MM.1S (cell line): ENCODE data around the gene PYCR2.

ENCODE experiments used
- DNase-seq: peaks from one replicate; pipeline ENCODE4 v3.0.0-alpha.2; 2015
- H2AFZ ChIP-seq: fragments of 300-600 bp; sonication (generic); 2 replicates; pipeline ENCODE4 v1.6.0; 2016; ENCODE audit warnings: antibody characterized with exemption, low read length
- H3F3A ChIP-seq: fragments of 300-600 bp; sonication (generic); 2 replicates; pipeline ENCODE4 v1.6.1; 2016; ENCODE audit warnings: mild to moderate bottlenecking, antibody characterized with exemption, low read length, moderate library complexity, mixed read lengths; ENCODE audit not compliant: insufficient read depth
- H3K27ac ChIP-seq: fragments of 300-600 bp; sonication (generic); 2 replicates; pipeline ENCODE4 v1.5.1; 2016; ENCODE audit warnings: mild to moderate bottlenecking, low read length
- H3K27me3 ChIP-seq: fragments of 300-600 bp; sonication (generic); replicated peaks from 2 replicates; pipeline ENCODE4 v1.6.0; 2016; ENCODE audit warnings: low read length; ENCODE audit not compliant: insufficient read depth
- H3K36me3 ChIP-seq: fragments of 300-600 bp; sonication (generic); replicated peaks from 2 replicates; pipeline ENCODE4 v1.6.1; 2016; ENCODE audit warnings: mild to moderate bottlenecking, low read length, mixed read lengths; ENCODE audit not compliant: insufficient read depth
- H3K4me1 ChIP-seq: fragments of 300-600 bp; sonication (generic); 2 replicates; pipeline ENCODE4 v1.6.1; 2016; ENCODE audit warnings: low read length, mixed read lengths
- H3K4me2 ChIP-seq: fragments of 300-600 bp; sonication (generic); 2 replicates; pipeline ENCODE4 v1.6.0; 2016; ENCODE audit warnings: low read depth, low read length
- H3K4me3 ChIP-seq: fragments of 300-600 bp; sonication (generic); 2 replicates; pipeline ENCODE4 v1.5.1; 2016; ENCODE audit warnings: low read length, mixed read lengths
- H3K79me2 ChIP-seq: fragments of 300-600 bp; sonication (generic); 2 replicates; pipeline ENCODE4 v1.6.1; 2016; ENCODE audit warnings: mixed run types, low read length, mixed read lengths
- H3K9ac ChIP-seq: fragments of 300-600 bp; sonication (generic); 2 replicates; pipeline ENCODE4 v1.6.1; 2016; ENCODE audit warnings: low read length, mixed read lengths
- H3K9me2 ChIP-seq: fragments of 300-600 bp; sonication (generic); replicated peaks from 2 replicates; pipeline ENCODE4 v1.6.1; 2016; ENCODE audit warnings: mild to moderate bottlenecking, low read length, mixed read lengths; ENCODE audit not compliant: insufficient read depth
- H3K9me3 ChIP-seq: fragments of 300-600 bp; sonication (generic); replicated peaks from 2 replicates; pipeline ENCODE4 v1.6.1; 2016; ENCODE audit warnings: mild to moderate bottlenecking, low read length, mixed read lengths; ENCODE audit not compliant: insufficient read depth
- H4K20me1 ChIP-seq: fragments of 300-600 bp; sonication (generic); 2 replicates; pipeline ENCODE4 v1.6.1; 2016; ENCODE audit warnings: mild to moderate bottlenecking, low read length, moderate library complexity, mixed read lengths; ENCODE audit not compliant: insufficient read depth
- CTCF ChIP-seq: fragments of 300-600 bp; sonication (generic); IDR thresholded peaks from 2 replicates; pipeline ENCODE4 v1.5.1; 2016; ENCODE audit warnings: antibody characterized with exemption, low read length, mixed read lengths
- EZH2 ChIP-seq: fragments of 300-600 bp; sonication (generic); optimal IDR thresholded peaks from 2 replicates; pipeline ENCODE3; 2017; ENCODE audit warnings: low read depth, mild to moderate bottlenecking, antibody characterized with exemption, low read length, mixed read lengths
- EZH2phosphoT487 ChIP-seq: fragments of 300-600 bp; sonication (generic); IDR thresholded peaks from 2 replicates; pipeline ENCODE4 v1.6.1; 2018; ENCODE audit warnings: antibody characterized with exemption, low read length

PYCR2 gene

DNA sequence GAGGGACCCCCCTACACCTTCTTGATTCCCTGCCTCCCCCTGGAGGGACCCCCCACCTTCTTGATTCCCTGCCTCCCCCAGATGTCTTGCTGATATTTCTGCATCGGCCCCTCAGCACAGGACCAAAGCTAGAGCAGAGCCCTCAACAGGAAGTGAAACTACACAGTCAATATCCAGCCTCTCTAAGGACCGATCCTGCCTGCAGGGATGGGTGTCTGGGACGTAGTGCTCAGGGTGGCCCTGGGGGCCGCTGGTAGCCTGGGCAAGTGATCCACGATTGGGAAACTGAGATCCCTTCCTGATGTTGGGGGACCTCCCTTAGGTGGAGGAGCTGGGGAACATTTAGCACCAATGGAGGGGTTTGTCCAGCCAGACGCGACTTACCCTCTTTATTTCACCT is 20.9 kb upstream of the PYCR2 start:
- Histone ChIP-seq H3K9me3 (no peaks in the 10 kb centered on the region), H3K79me2 (peaks cover 9% of the 10 kb centered on the region), H3K27me3 (no peaks in the 10 kb centered on the region), H3F3A (peaks cover 43% of the 10 kb centered on the region), H4K20me1 (no peaks in the 10 kb centered on the region), H3K9me2 (no peaks in the 10 kb centered on the region), H3K36me3 (no peaks in the 10 kb centered on the region), H3K27ac (peak overlapping the region; percentile 87), H3K9ac (peak overlapping the region; percentile 23; the same call in 1 of the 2 replicates), H2AFZ (peak overlapping the region; percentile 77), H3K4me1 (peaks cover 53% of the 10 kb centered on the region), H3K4me2 (peak overlapping the region; percentile 74), H3K4me3 (no peak overlapping the region)
- no peak for TF ChIP-seq EZH2
- no peak for TF ChIP-seq CTCF
- no peak for TF ChIP-seq EZH2phosphoT487
- DNase-seq = peak; percentile 62

- peak overlapping the region; percentile 74 for H3K4me2 ChIP-seq
- H3K9ac ChIP-seq = peak overlapping the region; percentile 23
- peak overlapping the region; percentile 87 for H3K27ac ChIP-seq
- peaks cover 10% of the 10 kb centered on the region for H3K79me2 ChIP-seq
- H3K4me1 ChIP-seq = peaks cover 54% of the 10 kb centered on the region
- TF ChIP-seq EZH2phosphoT487 = no peak
- TF ChIP-seq EZH2 = no peak
- no peak for TF ChIP-seq CTCF
- H3K36me3 ChIP-seq = no peaks in the 10 kb centered on the region
- H3K9me2 ChIP-seq = no peaks in the 10 kb centered on the region
- DNase-seq = peak; percentile 33
- no peaks in the 10 kb centered on the region for H3K9me3 ChIP-seq
- H2AFZ ChIP-seq = peak overlapping the region; percentile 77
- H3F3A ChIP-seq = peaks cover 43% of the 10 kb centered on the region
- no peak overlapping the region for H3K4me3 ChIP-seq
- H3K27me3 ChIP-seq = no peaks in the 10 kb centered on the region
- no peaks in the 10 kb centered on the region for H4K20me1 ChIP-seq
These were observed 20.3 kb upstream of the PYCR2 start for GRCh38 chr1:225944387-225944786.

DNA sequence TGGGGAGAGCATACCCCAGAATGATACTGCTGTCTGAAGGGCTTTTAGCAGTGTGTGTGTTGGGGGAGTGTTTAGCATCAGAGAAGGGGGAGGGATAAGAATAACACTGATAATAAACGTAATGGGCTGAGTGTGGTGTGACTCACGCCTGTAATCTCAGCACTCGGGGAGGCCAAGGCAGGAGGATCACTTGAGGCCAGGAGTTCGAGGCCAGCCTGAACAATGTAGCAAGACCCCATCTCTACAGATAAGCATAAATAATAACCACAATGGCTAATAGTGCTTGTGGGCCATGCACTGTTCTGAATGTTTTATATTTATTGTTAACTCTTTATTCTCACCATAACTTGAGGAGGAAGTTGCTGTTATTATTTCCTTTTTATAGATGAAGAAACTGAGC is 19.5 kb upstream of the PYCR2 start:
- H3K4me3 ChIP-seq = no peak overlapping the region
- peaks cover 43% of the 10 kb centered on the region for H3F3A ChIP-seq
- H3K79me2 ChIP-seq = peaks cover 10% of the 10 kb centered on the region
- H3K4me1 ChIP-seq = peaks cover 54% of the 10 kb centered on the region
- TF ChIP-seq CTCF (no peak), EZH2 (no peak), EZH2phosphoT487 (no peak)
- peak overlapping the region; percentile 69 for H3K9ac ChIP-seq
- no peaks in the 10 kb centered on the region for H3K36me3 ChIP-seq
- H3K27me3 ChIP-seq = no peaks in the 10 kb centered on the region
- no peaks in the 10 kb centered on the region for H3K9me3 ChIP-seq
- peak; percentile 36 for DNase-seq
- H3K4me2 ChIP-seq = peak overlapping the region; percentile 74
- H3K9me2 ChIP-seq = no peaks in the 10 kb centered on the region
- H2AFZ ChIP-seq = 0 out of 2 replicates have a peak overlapping the region, but pooled peaks have one; percentile 77
- peak overlapping the region; percentile 87 for H3K27ac ChIP-seq
- no peaks in the 10 kb centered on the region for H4K20me1 ChIP-seq
